GM23338 (cell line): ENCODE data around the gene FGD3. TPM values are rescaled to one million over a fixed set of nuclear protein-coding genes. Genes with fewer than 3 reads are reported as not detected.

Experiments used
- ATAC-seq: fragments of 200-7000 bp; cut with Tn5 transposase; 3 replicates; pipeline ENCODE4 v1.9.1; 2020
- DNase-seq: peaks from one replicate; pipeline ENCODE4 v3.0.0-alpha.2; 2015; ENCODE audit warnings: low spot score
- H2AFZ ChIP-seq: fragments of 200-600 bp; sonication (generic); 2 replicates; pipeline ENCODE4 v1.8.0; 2016; ENCODE audit warnings: antibody characterized with exemption, mild to moderate bottlenecking, moderate library complexity
- H3F3A ChIP-seq: fragments of 200-600 bp; sonication (generic); replicated peaks from 2 replicates; pipeline ENCODE4 v1.8.0; 2017; ENCODE audit warnings: antibody characterized with exemption, mixed run types, low read depth
- H3K27ac ChIP-seq: fragments of 200-600 bp; sonication (generic); 2 replicates; pipeline ENCODE4 v1.6.1; 2016; ENCODE audit warnings: low read depth
- H3K27me3 ChIP-seq: fragments of 200-600 bp; sonication (generic); 2 replicates; pipeline ENCODE4 v1.8.0; 2016; ENCODE audit warnings: mild to moderate bottlenecking, mixed run types, moderate library complexity; ENCODE audit not compliant: insufficient read depth
- H3K36me3 ChIP-seq: fragments of 200-600 bp; sonication (generic); 2 replicates; pipeline ENCODE4 v1.8.0; 2016; ENCODE audit warnings: mild to moderate bottlenecking; ENCODE audit not compliant: insufficient read depth
- H3K4me1 ChIP-seq: fragments of 200-600 bp; sonication (generic); 2 replicates; pipeline ENCODE4 v1.8.0; 2016; ENCODE audit warnings: mild to moderate bottlenecking, moderate library complexity; ENCODE audit not compliant: insufficient read depth
- H3K4me2 ChIP-seq: fragments of 200-600 bp; sonication (generic); 2 replicates; pipeline ENCODE4 v1.7.1; 2017; ENCODE audit warnings: mixed run types
- H3K4me3 ChIP-seq: fragments of 200-600 bp; sonication (generic); 2 replicates; pipeline ENCODE4 v1.6.1; 2016; ENCODE audit warnings: mixed run types
- H3K79me2 ChIP-seq: fragments of 200-600 bp; sonication (generic); replicated peaks from 2 replicates; pipeline ENCODE4 v1.8.0; 2017; ENCODE audit warnings: mild to moderate bottlenecking; ENCODE audit not compliant: insufficient read depth
- H3K9me2 ChIP-seq: fragments of 200-600 bp; sonication (generic); 2 replicates; pipeline ENCODE4 v1.8.0; 2017; ENCODE audit not compliant: insufficient read depth
- H4K20me1 ChIP-seq: fragments of 200-600 bp; sonication (generic); replicated peaks from 2 replicates; pipeline ENCODE4 v1.8.0; 2017; ENCODE audit warnings: mild to moderate bottlenecking; ENCODE audit not compliant: insufficient read depth
- H3K27ac Mint-ChIP-seq: 2 replicates; pipeline ENCODE4 v1.8.0; 2020; ENCODE audit warnings: inconsistent platforms, mild to moderate bottlenecking, moderate library complexity, mixed read lengths
- H3K27me3 Mint-ChIP-seq: 3 replicates; pipeline ENCODE4 v1.8.0; 2022; ENCODE audit warnings: low read depth, mild to moderate bottlenecking, moderate library complexity, mixed read lengths, inconsistent platforms; ENCODE audit not compliant: insufficient read depth, poor library complexity
- H3K36me3 Mint-ChIP-seq: 3 replicates; pipeline ENCODE4 v1.8.0; 2021; ENCODE audit warnings: low read depth, mild to moderate bottlenecking, inconsistent platforms, moderate library complexity, mixed read lengths
- H3K4me1 Mint-ChIP-seq: 3 replicates; pipeline ENCODE4 v1.8.0; 2020; ENCODE audit warnings: mild to moderate bottlenecking, inconsistent platforms, mixed read lengths
- H3K4me3 Mint-ChIP-seq: 3 replicates; pipeline ENCODE4 v1.8.0; 2021; ENCODE audit warnings: moderate library complexity, mild to moderate bottlenecking, inconsistent platforms, mixed read lengths
- H3K9me3 Mint-ChIP-seq: 3 replicates; pipeline ENCODE4 v1.8.0; 2020; ENCODE audit warnings: moderate library complexity, mild to moderate bottlenecking, inconsistent platforms, mixed read lengths
- EZH2 ChIP-seq: fragments of 200-600 bp; sonication (generic); IDR thresholded peaks from one replicate; pipeline ENCODE4 v1.8.0; 2017; ENCODE audit warnings: antibody characterized with exemption, mild to moderate bottlenecking, low read depth; ENCODE audit not compliant: unreplicated experiment
- EZH2phosphoT487 ChIP-seq: fragments of 200-600 bp; sonication (generic); IDR thresholded peaks from one replicate; pipeline ENCODE4 v1.8.1; 2018; ENCODE audit warnings: antibody characterized with exemption; ENCODE audit not compliant: unreplicated experiment
- JUNB ChIP-seq: IDR thresholded peaks from one replicate; pipeline ENCODE4 v1.6.1; 2016; ENCODE audit warnings: antibody characterized with exemption; ENCODE audit not compliant: unreplicated experiment
- POLR2AphosphoS5 ChIP-seq: IDR thresholded peaks from 2 replicates; pipeline ENCODE4 v1.6.1; 2016; ENCODE audit warnings: antibody characterized with exemption, low read depth
- polyA plus RNA-seq: library from polyadenylated mRNA; unstranded; fragments of >200 nt; fragmentation: Nextera tagmentation; extraction: Ambion mirVana; gene quantifications from 2 replicates; pipeline ENCODE4 v1.2.1, GENCODE V29; 2016
- total RNA-seq: library from RNA; depleted of rRNA; stranded (reverse); fragments of >200 nt; shearing (Covaris generic); gene quantifications from 2 replicates; pipeline ENCODE4 v1.2.3, GENCODE V29; 2014
- TF ChIP-seq, protein P1 (sequence below): fragments of 250-450 bp; sonication (Bioruptor Pico); IDR thresholded peaks from 2 replicates; pipeline ENCODE4 v1.5.0; 2020; ENCODE audit warnings: mild to moderate bottlenecking, moderate library complexity

FGD3 gene
- total and polyA plus RNA-seq, 2 experiments from 2014 or later = 0.95 to 1.7 TPM

DNA sequence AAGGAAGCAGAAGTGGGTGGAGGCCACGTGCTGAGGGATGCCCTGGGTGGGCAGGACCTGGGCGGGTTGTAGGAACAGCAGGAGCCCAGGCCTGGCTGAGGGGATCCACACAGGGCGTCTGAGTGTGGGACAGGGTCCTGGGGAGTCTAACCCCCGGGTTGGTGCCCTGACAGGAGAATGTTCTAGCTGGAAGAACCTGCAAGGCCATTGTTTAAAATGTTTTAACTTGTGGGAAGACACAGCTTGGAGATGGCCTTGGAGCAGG is 77.3 kb downstream of the FGD3 start (continued):
- TF ChIP-seq, protein P1, sequence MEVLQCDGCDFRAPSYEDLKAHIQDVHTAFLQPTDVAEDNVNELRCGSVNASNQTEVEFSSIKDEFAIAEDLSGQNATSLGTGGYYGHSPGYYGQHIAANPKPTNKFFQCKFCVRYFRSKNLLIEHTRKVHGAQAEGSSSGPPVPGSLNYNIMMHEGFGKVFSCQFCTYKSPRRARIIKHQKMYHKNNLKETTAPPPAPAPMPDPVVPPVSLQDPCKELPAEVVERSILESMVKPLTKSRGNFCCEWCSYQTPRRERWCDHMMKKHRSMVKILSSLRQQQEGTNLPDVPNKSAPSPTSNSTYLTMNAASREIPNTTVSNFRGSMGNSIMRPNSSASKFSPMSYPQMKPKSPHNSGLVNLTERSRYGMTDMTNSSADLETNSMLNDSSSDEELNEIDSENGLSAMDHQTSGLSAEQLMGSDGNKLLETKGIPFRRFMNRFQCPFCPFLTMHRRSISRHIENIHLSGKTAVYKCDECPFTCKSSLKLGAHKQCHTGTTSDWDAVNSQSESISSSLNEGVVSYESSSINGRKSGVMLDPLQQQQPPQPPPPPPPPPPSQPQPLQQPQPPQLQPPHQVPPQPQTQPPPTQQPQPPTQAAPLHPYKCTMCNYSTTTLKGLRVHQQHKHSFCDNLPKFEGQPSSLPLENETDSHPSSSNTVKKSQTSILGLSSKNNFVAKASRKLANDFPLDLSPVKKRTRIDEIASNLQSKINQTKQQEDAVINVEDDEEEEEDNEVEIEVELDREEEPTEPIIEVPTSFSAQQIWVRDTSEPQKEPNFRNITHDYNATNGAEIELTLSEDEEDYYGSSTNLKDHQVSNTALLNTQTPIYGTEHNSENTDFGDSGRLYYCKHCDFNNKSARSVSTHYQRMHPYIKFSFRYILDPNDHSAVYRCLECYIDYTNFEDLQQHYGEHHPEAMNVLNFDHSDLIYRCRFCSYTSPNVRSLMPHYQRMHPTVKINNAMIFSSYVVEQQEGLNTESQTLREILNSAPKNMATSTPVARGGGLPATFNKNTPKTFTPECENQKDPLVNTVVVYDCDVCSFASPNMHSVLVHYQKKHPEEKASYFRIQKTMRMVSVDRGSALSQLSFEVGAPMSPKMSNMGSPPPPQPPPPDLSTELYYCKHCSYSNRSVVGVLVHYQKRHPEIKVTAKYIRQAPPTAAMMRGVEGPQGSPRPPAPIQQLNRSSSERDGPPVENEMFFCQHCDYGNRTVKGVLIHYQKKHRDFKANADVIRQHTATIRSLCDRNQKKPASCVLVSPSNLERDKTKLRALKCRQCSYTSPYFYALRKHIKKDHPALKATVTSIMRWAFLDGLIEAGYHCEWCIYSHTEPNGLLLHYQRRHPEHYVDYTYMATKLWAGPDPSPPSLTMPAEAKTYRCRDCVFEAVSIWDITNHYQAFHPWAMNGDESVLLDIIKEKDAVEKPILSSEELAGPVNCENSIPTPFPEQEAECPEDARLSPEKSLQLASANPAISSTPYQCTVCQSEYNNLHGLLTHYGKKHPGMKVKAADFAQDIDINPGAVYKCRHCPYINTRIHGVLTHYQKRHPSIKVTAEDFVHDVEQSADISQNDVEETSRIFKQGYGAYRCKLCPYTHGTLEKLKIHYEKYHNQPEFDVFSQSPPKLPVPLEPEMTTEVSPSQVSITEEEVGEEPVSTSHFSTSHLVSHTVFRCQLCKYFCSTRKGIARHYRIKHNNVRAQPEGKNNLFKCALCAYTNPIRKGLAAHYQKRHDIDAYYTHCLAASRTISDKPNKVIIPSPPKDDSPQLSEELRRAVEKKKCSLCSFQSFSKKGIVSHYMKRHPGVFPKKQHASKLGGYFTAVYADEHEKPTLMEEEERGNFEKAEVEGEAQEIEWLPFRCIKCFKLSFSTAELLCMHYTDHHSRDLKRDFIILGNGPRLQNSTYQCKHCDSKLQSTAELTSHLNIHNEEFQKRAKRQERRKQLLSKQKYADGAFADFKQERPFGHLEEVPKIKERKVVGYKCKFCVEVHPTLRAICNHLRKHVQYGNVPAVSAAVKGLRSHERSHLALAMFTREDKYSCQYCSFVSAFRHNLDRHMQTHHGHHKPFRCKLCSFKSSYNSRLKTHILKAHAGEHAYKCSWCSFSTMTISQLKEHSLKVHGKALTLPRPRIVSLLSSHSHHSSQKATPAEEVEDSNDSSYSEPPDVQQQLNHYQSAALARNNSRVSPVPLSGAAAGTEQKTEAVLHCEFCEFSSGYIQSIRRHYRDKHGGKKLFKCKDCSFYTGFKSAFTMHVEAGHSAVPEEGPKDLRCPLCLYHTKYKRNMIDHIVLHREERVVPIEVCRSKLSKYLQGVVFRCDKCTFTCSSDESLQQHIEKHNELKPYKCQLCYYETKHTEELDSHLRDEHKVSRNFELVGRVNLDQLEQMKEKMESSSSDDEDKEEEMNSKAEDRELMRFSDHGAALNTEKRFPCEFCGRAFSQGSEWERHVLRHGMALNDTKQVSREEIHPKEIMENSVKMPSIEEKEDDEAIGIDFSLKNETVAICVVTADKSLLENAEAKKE (CRISPR knock-in tag) = no peak
- no peak for TF ChIP-seq EZH2phosphoT487

DNA sequence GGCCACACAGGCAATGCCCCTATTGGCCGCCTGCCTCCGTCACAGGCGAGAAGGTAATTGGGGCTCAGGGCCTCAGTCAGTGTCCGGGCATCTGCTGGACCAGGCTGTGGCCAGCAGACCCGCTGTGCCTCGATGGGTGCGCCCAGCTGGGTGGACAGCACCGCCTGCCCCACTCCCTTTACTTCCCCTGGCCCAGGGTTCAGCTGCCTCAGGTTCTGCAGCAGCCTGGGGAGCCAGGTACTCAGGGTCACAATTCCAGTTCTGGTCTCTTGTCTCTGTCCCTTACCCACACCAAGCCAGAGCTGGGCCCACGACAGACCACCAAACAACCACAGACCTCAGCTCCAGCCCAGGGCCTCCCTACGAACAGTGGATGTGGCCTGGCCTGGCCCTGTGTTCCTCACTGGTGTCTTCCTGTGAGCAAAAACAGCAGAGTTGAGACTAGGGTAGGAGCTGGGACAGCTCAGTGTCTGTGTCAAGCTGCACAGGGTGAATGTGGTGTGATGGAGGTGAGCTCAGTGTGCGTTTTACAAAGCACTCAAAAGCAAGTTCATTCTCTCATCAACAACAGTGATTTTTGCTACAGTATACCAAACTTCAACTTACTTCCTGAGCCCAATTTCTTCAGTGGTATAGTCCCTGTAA is 77.8 kb downstream of the FGD3 start:
- H3K27ac Mint-ChIP-seq = no peak overlapping the region; the same call in 1 of the 2 replicates
- no peaks in the 10 kb centered on the region for H3K36me3 ChIP-seq
- peaks cover 5% of the 10 kb centered on the region for H3K27me3 Mint-ChIP-seq
- H3K79me2 ChIP-seq = no peaks in the 10 kb centered on the region
- H3K4me2 ChIP-seq = no peak overlapping the region
- no peaks in the 10 kb centered on the region for H4K20me1 ChIP-seq
- H3K27ac ChIP-seq = no peak overlapping the region
- DNase-seq (no peak), ATAC-seq (no peak)
- no peak overlapping the region for H3K4me3 Mint-ChIP-seq
- H3K9me2 ChIP-seq = no peaks in the 10 kb centered on the region
- H3K9me3 Mint-ChIP-seq = no peaks in the 10 kb centered on the region
- H3K4me3 ChIP-seq = no peak overlapping the region
- no peaks in the 10 kb centered on the region for H3K27me3 ChIP-seq
- no peaks in the 10 kb centered on the region for H3F3A ChIP-seq
- H2AFZ ChIP-seq = no peak overlapping the region; the same call in 1 of the 2 replicates
- TF ChIP-seq EZH2 (no peak), POLR2AphosphoS5 (no peak), JUNB (no peak)
- peaks cover 9% of the 10 kb centered on the region for H3K4me1 Mint-ChIP-seq
- H3K4me1 ChIP-seq = peaks cover 7% of the 10 kb centered on the region; the same call in 1 of the 2 replicates
- no peaks in the 10 kb centered on the region for H3K36me3 Mint-ChIP-seq
